Right lobe of liver (tissue), 6 donors: ENCODE data around the gene KCNJ2. TPM values are rescaled to one million over a fixed set of nuclear protein-coding genes. Genes with fewer than 3 reads are reported as not detected.

Experiments
- ATAC-seq, 4 donors: fragments of 200-7000 bp; cut with Tn5 transposase; one replicate each; pipeline ENCODE4 v1.9.1; 2020; ENCODE audit warnings: mild to moderate bottlenecking in 4 of 4, moderate library complexity in 4 of 4
- DNase-seq, 3 donors: peaks; one replicate each; pipeline ENCODE4 v3.0.0-alpha.2; 2020
- H3K27ac ChIP-seq, 3 donors: fragments of 200-600 bp; one replicate each; pipeline ENCODE4 v1.8.0; 2022
- H3K27me3 ChIP-seq, 2 donors: fragments of 200-600 bp; one replicate each; pipeline ENCODE4 v1.8.0; 2022
- H3K36me3 ChIP-seq, 4 donors: fragments of 200-600 bp; sonication (generic) in 1 of 4; one replicate each; pipeline versions ENCODE4 v1.5.1 to v1.8.0; 2017 to 2022; ENCODE audit warnings: control low read depth in 1 of 4
- H3K4me1 ChIP-seq, 4 donors: fragments of 200-600 bp; sonication (generic) in 1 of 4; one replicate each; pipeline versions ENCODE4 v1.5.1 to v1.8.0; 2017 to 2022; ENCODE audit warnings: control low read depth in 1 of 4
- H3K4me3 ChIP-seq, 3 donors: fragments of 200-600 bp; one replicate each; pipeline ENCODE4 v1.8.0; 2022
- H3K9me3 ChIP-seq, 4 donors: fragments of 200-600 bp; sonication (generic) in 1 of 4; one replicate each; pipeline versions ENCODE4 v1.5.1 to v1.8.0; 2017 to 2022; ENCODE audit warnings: control low read depth in 1 of 4
- CTCF ChIP-seq, 4 donors: fragments of 200-600 bp in 3 of 4; fragments of 450-650 bp in 1 of 4; IDR thresholded peaks; one replicate each; pipeline versions ENCODE4 v1.5.1 to v1.8.0; 2016 to 2022; ENCODE audit warnings: antibody characterized with exemption in 4 of 4, mild to moderate bottlenecking in 2 of 4
- POLR2A ChIP-seq: fragments of 450-650 bp; IDR thresholded peaks from one replicate; pipeline ENCODE4 v1.6.1; 2017; ENCODE audit warnings: antibody characterized with exemption, mild to moderate bottlenecking
- WGBS: methylation state at CpG from one replicate; pipeline ENCODE4 v1.1.6; 2018; ENCODE audit warnings: low coverage, low lambda C conversion rate; ENCODE audit not compliant: insufficient coverage; ENCODE audit errors: missing lambda C conversion rate; 5-methylcytosine and 5-hydroxymethylcytosine counted together
- intact Hi-C, 2 donors: fragments of 100-400 bp; cut with DNase I; formaldehyde crosslinking; loops; one replicate each; pipeline versions ENCODE4 v1.11.2 to v1.14.1; 2022
- long read RNA-seq: library from polyadenylated mRNA; unstranded; transcript quantifications from one replicate; pipeline ENCODE4 v2.0.0, GENCODE V29; 2019
- total RNA-seq, 6 experiments: library from RNA; depleted of rRNA in 2 of 6; stranded (reverse); fragments of >200 nt in 2 of 6; fragmentation: NEBNext Ultra II Directional in 3 of 6; extraction: Animal tissue kit (Norgen Biotek cat#: 25700) in 3 of 6; gene quantifications; one replicate each; pipeline versions ENCODE4 v1.1.0 to v1.2.4, GENCODE V29; 2016 to 2023
- donor health status: DM: no; HTN: yes; CAD: no.
- donor health status: DM: no; HTN: no; CAD: no.
- donor health status: DM: no; HTN: no; CAD: no.
- donor health status: DM: no; HTN: yes; CAD: no.
- donor health status: DM: no; HTN: yes; CAD: no.

Gene KCNJ2
- 1 to 10 TPM in 3 of 6 experiments, under 1 TPM in 3; 0.62 to 2.5 (median 1.0) TPM for total RNA-seq
- long read RNA-seq, result 0 reads

- Histone ChIP-seq H3K4me3 (peak within 1 kb of the TSS; percentile 36 to 53 (median 46)), H3K9me3 (no peaks in the 10 kb centered on the region), H3K4me1 (peaks cover 0 to 12% (median 0%) of the 10 kb centered on the region in 4 donors), H3K27me3 (peaks cover 0 to 12% of the 10 kb centered on the region in 2 donors), H3K27ac (peak within 1 kb of the TSS; percentile 15 to 61 (median 61)), H3K36me3 (no peaks in the 10 kb centered on the region)
- intact Hi-C loops, result no loop called here
- DNase-seq (peak; percentile 78 to 89 (median 87)), ATAC-seq (peak; percentile 89 to 95 (median 93))
- 0% methylated on average over 4 of the region's 67 CpGs for WGBS
- peak; percentile 71 for TF ChIP-seq POLR2A
- no peak for TF ChIP-seq CTCF (IDR thresholded peaks at IDR 0.05)
These were observed at the start of gene KCNJ2 for GRCh38 chr17:70168977-70169708. KCNJ2 (plus strand) TSS chr17:70169532; CDS start chr17:70175040, 5,508 bp downstream.

- Histone ChIP-seq H3K4me3 (no peak overlapping the region), H3K36me3 (no peaks in the 10 kb centered on the region), H3K27ac (no peak overlapping the region), H3K4me1 (no peaks in the 10 kb centered on the region), H3K27me3 (no peaks in the 10 kb centered on the region), H3K9me3 (no peaks in the 10 kb centered on the region)
- ATAC-seq, result no peak
- TF ChIP-seq CTCF (IDR thresholded peaks at IDR 0.05) (no peak), POLR2A (no peak)
- no peak for DNase-seq
- intact Hi-C loops, result no loop called here
- no CpG with 5 or more reads among the region's 1 CpG for WGBS
These were observed 49.8 kb upstream of the KCNJ2 start for GRCh38 chr17:70119545-70119944.

GRCh38 chr17:70119983-70120382 is 49.3 kb upstream of the KCNJ2 start:
- no peak for TF ChIP-seq POLR2A
- TF ChIP-seq CTCF (IDR thresholded peaks at IDR 0.05), result no peak
- WGBS, result 74% methylated on average over 2 of the region's 2 CpGs
- DNase-seq, result no peak
- H3K4me3 ChIP-seq, result no peak overlapping the region
- H3K36me3 ChIP-seq, result no peaks in the 10 kb centered on the region
- no peaks in the 10 kb centered on the region for H3K4me1 ChIP-seq
- peak in 2 of 4 donors; percentile 28 to 29 for ATAC-seq
- no peaks in the 10 kb centered on the region for H3K9me3 ChIP-seq
- intact Hi-C loops, result no loop called here
- H3K27ac ChIP-seq, result no peak overlapping the region
- H3K27me3 ChIP-seq, result no peaks in the 10 kb centered on the region

GRCh38 chr17:70120425-70120824 is 48.9 kb upstream of the KCNJ2 start:
- no peak overlapping the region for H3K27ac ChIP-seq
- H3K4me3 ChIP-seq, result no peak overlapping the region
- no peaks in the 10 kb centered on the region for H3K36me3 ChIP-seq
- 65% methylated on average over 4 of the region's 4 CpGs for WGBS
- H3K9me3 ChIP-seq, result no peaks in the 10 kb centered on the region
- ATAC-seq, result peak in 1 of 4 donors; percentile 50
- H3K27me3 ChIP-seq, result no peaks in the 10 kb centered on the region
- no peak for TF ChIP-seq CTCF (IDR thresholded peaks at IDR 0.05)
- no peak for TF ChIP-seq POLR2A
- no peaks in the 10 kb centered on the region for H3K4me1 ChIP-seq
- intact Hi-C loops, result no loop called here
- DNase-seq, result no peak
